SHP77 treated with DMSO at 0.1 percent for 48 hours (cell line): ENCODE measurements around the gene PRMT1.
"Not testable (repeated sequence)": the region's sequence is repeated elsewhere in the genome, so short reads cannot be mapped to it uniquely, and the experiment has no call there.

Source experiments
- DNase-seq: peaks from one replicate; lab custom pipeline; 2025; lab: John Stamatoyannopoulos, UW

Gene PRMT1

GRCh38 chr19:49719420-49719819, 42.3 kb downstream of the PRMT1 start:
- DNase-seq, result not testable (repeated sequence)

GRCh38 chr19:49727217-49728030, 50.4 kb downstream of the PRMT1 start:
- no peak for DNase-seq

GRCh38 chr19:49730166-49730565, 53.1 kb downstream of the PRMT1 start:
- no peak for DNase-seq
